BJ (cell line): ENCODE measurements around the gene RARRES2. TPM values are rescaled to one million over a fixed set of nuclear protein-coding genes. Genes with fewer than 3 reads are reported as not detected.

ENCODE experiments used
- CTCF ChIA-PET: fragments of 350-600 bp; formaldehyde crosslinking; extraction: SDS; loops from one replicate; lab custom pipeline; 2021; ENCODE audit warnings: antibody characterized with exemption, inconsistent platforms; lab: Yijun Ruan, JAX
- POLR2A ChIA-PET: fragments of 300-600 bp; sonication (Branson Sonifier 250); formaldehyde crosslinking; extraction: SDS; loops from one replicate; lab custom pipeline; 2021; ENCODE audit warnings: antibody characterized with exemption; lab: Charles Lee
- DNase-seq: peaks from one replicate; pipeline ENCODE4 v3.0.0-alpha.2; 2011; ENCODE audit warnings: low read depth
- H3K27me3 ChIP-seq: 2 replicates; pipeline ENCODE4 v1.6.0; 2011; ENCODE audit warnings: low read length; ENCODE audit not compliant: control insufficient read depth, insufficient read depth
- H3K36me3 ChIP-seq: 2 replicates; pipeline ENCODE4 v1.5.1; 2011; ENCODE audit warnings: low read length; ENCODE audit not compliant: control insufficient read depth, insufficient read depth
- H3K4me3 ChIP-seq: 2 replicates; pipeline ENCODE4 v1.5.1; 2011; ENCODE audit warnings: low read depth, mild to moderate bottlenecking, control low read depth, low read length
- CTCF ChIP-seq: IDR thresholded peaks from 2 replicates; pipeline ENCODE4 v1.5.1; 2011; ENCODE audit warnings: low read depth, mild to moderate bottlenecking, control low read depth, inconsistent platforms, low read length, moderate library complexity; ENCODE audit not compliant: insufficient read depth
- polyA plus RNA-seq: library from polyadenylated mRNA; depleted of rRNA; stranded (reverse); fragments of >200 nt; gene quantifications from 2 replicates; pipeline ENCODE4 v1.2.3, GENCODE V29; 2011

The RARRES2 gene
- polyA plus RNA-seq, 1 experiment: 6.3 TPM

- DNase-seq: no peak
- CTCF ChIA-PET: interaction anchor here (0.7 to 3.5 kb wide), 3 partner anchors 11 to 52 kb away, joined by 3 to 25 read pairs (median 13); no protein-coding TSS in a partner anchor
Observed at GRCh38 chr7:150367677-150368095, 26.3 kb upstream of the RARRES2 start.

GRCh38 chr7:150365673-150366398, 24.4 kb upstream of the RARRES2 start:
- TF ChIP-seq CTCF: no peak
- H3K27me3 ChIP-seq: no peaks in the 10 kb centered on the region
- DNase-seq: no peak
- CTCF ChIA-PET: interaction anchor here (1.2 to 3.5 kb wide), 3 partner anchors 9 to 52 kb away, joined by 4 to 25 read pairs (median 4); no protein-coding TSS in a partner anchor
- no peak overlapping the region for H3K4me3 ChIP-seq
- peaks cover 2% of the 10 kb centered on the region; the same call in 1 of the 2 replicates for H3K36me3 ChIP-seq
- POLR2A ChIA-PET: no interaction called here

More at GRCh38 chr7:150367677-150368095, 26.3 kb upstream of the RARRES2 start:
- no peak for TF ChIP-seq CTCF
- H3K27me3 ChIP-seq: no peaks in the 10 kb centered on the region
- POLR2A ChIA-PET: no interaction called here
- peaks cover 12% of the 10 kb centered on the region for H3K36me3 ChIP-seq
- H3K4me3 ChIP-seq: peak overlapping the region; percentile 58

GRCh38 chr7:150365194-150365593, 23.8 kb upstream of the RARRES2 start:
- no peak overlapping the region for H3K4me3 ChIP-seq
- TF ChIP-seq CTCF: no peak
- CTCF ChIA-PET: interaction anchor here (1.2 to 3.5 kb wide), 3 partner anchors 8 to 52 kb away, joined by 4 to 25 read pairs (median 4); no protein-coding TSS in a partner anchor
- H3K36me3 ChIP-seq: peaks cover 2% of the 10 kb centered on the region; the same call in 1 of the 2 replicates
- no peak for DNase-seq
- POLR2A ChIA-PET: no interaction called here
- H3K27me3 ChIP-seq: no peaks in the 10 kb centered on the region

- TF ChIP-seq CTCF: no peak
- ChIA-PET CTCF (no interaction called here), POLR2A (no interaction called here)
- no peak overlapping the region for H3K4me3 ChIP-seq
- H3K36me3 ChIP-seq: no peaks in the 10 kb centered on the region
- DNase-seq: no peak
- no peaks in the 10 kb centered on the region for H3K27me3 ChIP-seq
Observed at GRCh38 chr7:150363872-150364271, 22.4 kb upstream of the RARRES2 start.

GRCh38 chr7:150363370-150363769, 21.9 kb upstream of the RARRES2 start:
- ChIA-PET POLR2A (no interaction called here), CTCF (interaction anchor here (1.0 kb wide), 1 partner anchor 15 kb away, joined by 3 read pairs; no protein-coding TSS in a partner anchor)
- no peaks in the 10 kb centered on the region for H3K27me3 ChIP-seq
- TF ChIP-seq CTCF: no peak
- no peak for DNase-seq
- no peak overlapping the region for H3K4me3 ChIP-seq
- H3K36me3 ChIP-seq: no peaks in the 10 kb centered on the region
